Measurements from ENCODE around the gene EVI5. TPM values are rescaled to one million over a fixed set of nuclear protein-coding genes. Genes with fewer than 3 reads are reported as not detected.
"Not testable (repeated sequence)": the region's sequence is repeated elsewhere in the genome, so short reads cannot be mapped to it uniquely, and the experiment has no call there.

EVI5 gene
- polyA plus RNA-seq, 2 of the 4 experiments (the other 2 are of a cell fraction): 10.2 to 10.4 TPM

DNA sequence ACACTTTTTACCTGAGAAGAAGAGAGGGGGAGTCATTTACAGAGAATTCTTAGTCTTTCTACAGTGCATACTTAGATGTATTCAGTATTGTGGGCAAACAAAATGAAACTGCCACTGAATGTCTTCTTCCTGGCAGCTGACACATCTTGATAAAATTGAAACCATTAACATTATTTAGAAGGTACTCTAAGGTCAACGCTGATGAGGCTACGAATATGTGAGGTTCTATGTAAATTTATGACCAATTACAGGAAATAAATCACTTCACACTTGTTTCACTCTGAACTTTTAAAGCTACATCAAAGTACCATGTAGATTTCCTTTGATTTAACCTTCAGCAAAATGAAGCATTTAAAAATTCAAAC is 246.9 kb downstream of the EVI5 start:
- TF ChIP-seq GATA3 (IDR thresholded peaks at IDR 0.05; ENCODE audit: borderline replicate concordance) (no peak), CBX8 (IDR thresholded peaks at IDR 0.05) (no peak)
- DNase-seq (ENCODE audit: low read depth in 1 of 2, low spot score in 1 of 2) (no peak), FAIRE-seq (no peak), ATAC-seq (no peak)
- Histone ChIP-seq H3K4me2 (no peak overlapping the region), H3K4me3 (no peak overlapping the region), H3K4me1 (peaks cover 12% of the 10 kb centered on the region; the same call in 2 of the 3 replicates), H3K9me3 (no peaks in the 10 kb centered on the region), H3K27ac (no peak overlapping the region)
- POLR2A ChIA-PET: no interaction called here
- CTCF ChIA-PET: interaction anchor here (0.6 kb wide), 1 partner anchor 915 kb away, joined by 3 read pairs; no protein-coding TSS in a partner anchor
- WGBS (ENCODE audit: missing lambda C conversion rate): 78% methylated on average over 2 of the region's 2 CpGs

DNA sequence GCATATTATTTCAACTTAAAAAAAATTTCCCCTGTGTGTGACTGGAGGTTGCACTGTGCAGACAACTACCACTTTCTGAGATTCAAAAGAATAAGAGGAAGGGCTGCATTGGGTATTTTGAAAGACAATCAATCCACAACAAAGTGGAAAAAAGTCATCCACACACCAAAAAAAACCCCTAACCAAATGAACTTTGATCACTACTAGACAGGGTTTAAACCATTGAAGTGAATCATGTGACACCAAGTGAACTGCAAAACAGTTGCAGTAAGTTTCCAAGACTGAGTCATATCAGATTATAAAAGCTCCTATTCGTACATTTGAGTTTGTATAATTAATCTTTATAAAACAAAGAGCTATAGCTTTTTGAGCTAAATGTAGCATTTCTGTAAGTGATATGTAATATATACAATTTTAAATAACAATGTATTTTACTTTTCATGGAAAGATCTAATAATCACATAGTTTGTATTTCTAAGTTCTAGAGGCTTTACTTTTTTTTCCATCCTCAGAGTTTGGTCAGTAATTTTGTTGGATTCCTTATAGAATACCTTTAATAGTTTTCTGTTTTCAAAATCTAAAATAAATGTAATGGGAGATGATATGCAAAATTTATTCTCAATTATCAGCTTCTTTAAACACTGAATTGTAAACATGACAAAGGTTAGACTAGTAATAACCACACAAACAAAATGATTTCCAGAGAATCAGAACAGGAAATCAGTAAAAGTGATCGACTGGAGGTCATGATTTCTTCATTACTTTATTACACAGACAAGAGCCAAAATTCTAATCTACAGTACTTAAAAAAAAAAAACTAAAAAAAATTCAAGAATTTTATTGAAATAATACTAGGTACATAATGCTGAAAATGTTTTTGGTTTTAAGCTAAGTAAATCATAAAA is 247.7 kb downstream of the EVI5 start:
- CTCF ChIA-PET: interaction anchor here (0.6 kb wide), 2 partner anchors 30 to 916 kb away, joined by 3 read pairs; no protein-coding TSS in a partner anchor

DNA sequence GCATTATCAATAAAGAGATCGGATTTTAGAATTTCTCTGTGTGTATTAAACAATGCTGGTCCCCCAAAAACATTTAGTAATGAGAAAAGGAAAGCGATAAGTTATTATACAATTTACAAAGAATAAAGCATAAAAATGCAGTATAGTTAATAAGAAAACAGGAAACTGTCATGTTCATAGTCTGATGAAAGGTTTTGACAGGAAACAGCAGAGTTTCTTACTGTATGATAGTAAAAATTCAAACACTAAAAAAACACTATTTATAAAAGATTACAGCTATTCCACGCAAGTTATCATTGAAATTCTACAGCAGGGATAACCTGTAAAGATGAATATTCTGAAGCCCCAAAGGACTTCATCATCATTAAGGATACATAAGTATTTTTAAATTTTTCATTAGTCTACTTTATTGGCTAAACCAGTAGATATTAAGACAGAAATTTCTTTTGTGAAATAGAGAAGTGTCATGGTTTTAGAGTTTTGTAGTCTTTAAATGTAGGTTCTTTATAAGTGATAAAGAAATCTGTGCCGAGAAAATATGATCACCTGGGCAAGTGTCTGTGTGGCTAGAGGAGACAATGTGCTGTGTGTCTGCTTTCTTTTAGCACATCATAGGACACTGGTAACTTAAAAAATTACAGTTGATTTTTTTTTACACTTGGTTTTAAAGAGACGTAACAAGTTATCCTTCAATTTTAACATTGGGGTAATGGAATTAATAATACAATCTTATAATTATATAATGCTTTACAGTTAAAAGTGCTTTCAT is 248.5 kb downstream of the EVI5 start:
- H3K27ac ChIP-seq: no peak overlapping the region
- FAIRE-seq: no peak
- ChIA-PET CTCF (no interaction called here), POLR2A (no interaction called here)
- peaks cover 12% of the 10 kb centered on the region; the same call in 2 of the 3 replicates for H3K4me1 ChIP-seq
- peak overlapping the region; percentile 59 for H3K4me2 ChIP-seq
- no peak for ATAC-seq
- 86% methylated on average over 5 of the region's 5 CpGs for WGBS (ENCODE audit: missing lambda C conversion rate)
- DNase-seq (ENCODE audit: low read depth in 1 of 2, low spot score in 1 of 2): no peak
- H3K9me3 ChIP-seq: no peaks in the 10 kb centered on the region
- TF ChIP-seq, protein P1, sequence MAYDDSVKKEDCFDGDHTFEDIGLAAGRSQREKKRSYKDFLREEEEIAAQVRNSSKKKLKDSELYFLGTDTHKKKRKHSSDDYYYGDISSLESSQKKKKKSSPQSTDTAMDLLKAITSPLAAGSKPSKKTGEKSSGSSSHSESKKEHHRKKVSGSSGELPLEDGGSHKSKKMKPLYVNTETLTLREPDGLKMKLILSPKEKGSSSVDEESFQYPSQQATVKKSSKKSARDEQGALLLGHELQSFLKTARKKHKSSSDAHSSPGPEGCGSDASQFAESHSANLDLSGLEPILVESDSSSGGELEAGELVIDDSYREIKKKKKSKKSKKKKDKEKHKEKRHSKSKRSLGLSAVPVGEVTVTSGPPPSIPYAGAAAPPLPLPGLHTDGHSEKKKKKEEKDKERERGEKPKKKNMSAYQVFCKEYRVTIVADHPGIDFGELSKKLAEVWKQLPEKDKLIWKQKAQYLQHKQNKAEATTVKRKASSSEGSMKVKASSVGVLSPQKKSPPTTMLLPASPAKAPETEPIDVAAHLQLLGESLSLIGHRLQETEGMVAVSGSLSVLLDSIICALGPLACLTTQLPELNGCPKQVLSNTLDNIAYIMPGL (CRISPR knock-in tag; IDR thresholded peaks at IDR 0.05; ENCODE audit: borderline replicate concordance): no peak
- TF ChIP-seq, protein P2, sequence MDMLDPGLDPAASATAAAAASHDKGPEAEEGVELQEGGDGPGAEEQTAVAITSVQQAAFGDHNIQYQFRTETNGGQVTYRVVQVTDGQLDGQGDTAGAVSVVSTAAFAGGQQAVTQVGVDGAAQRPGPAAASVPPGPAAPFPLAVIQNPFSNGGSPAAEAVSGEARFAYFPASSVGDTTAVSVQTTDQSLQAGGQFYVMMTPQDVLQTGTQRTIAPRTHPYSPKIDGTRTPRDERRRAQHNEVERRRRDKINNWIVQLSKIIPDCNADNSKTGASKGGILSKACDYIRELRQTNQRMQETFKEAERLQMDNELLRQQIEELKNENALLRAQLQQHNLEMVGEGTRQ (IDR thresholded peaks at IDR 0.05): no peak
- no peak overlapping the region for H3K4me3 ChIP-seq

More for the DNA sequence above, 247.7 kb downstream of the EVI5 start:
- POLR2A ChIA-PET: no interaction called here
- Histone ChIP-seq H3K4me1 (peaks cover 12% of the 10 kb centered on the region; the same call in 2 of the 3 replicates), H3K27ac (no peak overlapping the region), H3K4me3 (no peak overlapping the region), H3K4me2 (peak overlapping the region; percentile 59), H3K9me3 (no peaks in the 10 kb centered on the region)
- FAIRE-seq (no peak), ATAC-seq (no peak), DNase-seq (ENCODE audit: low read depth in 1 of 2, low spot score in 1 of 2) (no peak)
- WGBS (ENCODE audit: missing lambda C conversion rate): 39% methylated on average over 2 of the region's 2 CpGs
- TF ChIP-seq NFE2L2 (conservative IDR thresholded peaks at IDR 0.05; ENCODE audit: low read length) (no peak), FOXS1 (CRISPR knock-in tag; IDR thresholded peaks at IDR 0.05) (no peak), CEBPB (IDR thresholded peaks at IDR 0.05) (no peak), HOXA7 (CRISPR knock-in tag; IDR thresholded peaks at IDR 0.05) (no peak), ZNF302 (CRISPR knock-in tag; IDR thresholded peaks at IDR 0.05) (no peak), JUN (IDR thresholded peaks at IDR 0.05) (no peak), KDM5A (IDR thresholded peaks at IDR 0.05) (no peak), EHMT2 (IDR thresholded peaks at IDR 0.05; ENCODE audit: low read depth) (no peak), RNF2 (IDR thresholded peaks at IDR 0.05; ENCODE audit: borderline replicate concordance, low read depth) (no peak), SMC3 (IDR thresholded peaks at IDR 0.05) (no peak), RARB (CRISPR knock-in tag; IDR thresholded peaks at IDR 0.05) (no peak), EP300 (IDR thresholded peaks at IDR 0.05) (no peak), HOXB5 (CRISPR knock-in tag; IDR thresholded peaks at IDR 0.05) (no peak), NPAS2 (CRISPR knock-in tag; IDR thresholded peaks at IDR 0.05; ENCODE audit: borderline replicate concordance) (no peak), HEYL (CRISPR knock-in tag; IDR thresholded peaks at IDR 0.05) (no peak)
- TF ChIP-seq, protein P1 (CRISPR knock-in tag; IDR thresholded peaks at IDR 0.05; ENCODE audit: borderline replicate concordance): no peak
- TF ChIP-seq, protein P3, sequence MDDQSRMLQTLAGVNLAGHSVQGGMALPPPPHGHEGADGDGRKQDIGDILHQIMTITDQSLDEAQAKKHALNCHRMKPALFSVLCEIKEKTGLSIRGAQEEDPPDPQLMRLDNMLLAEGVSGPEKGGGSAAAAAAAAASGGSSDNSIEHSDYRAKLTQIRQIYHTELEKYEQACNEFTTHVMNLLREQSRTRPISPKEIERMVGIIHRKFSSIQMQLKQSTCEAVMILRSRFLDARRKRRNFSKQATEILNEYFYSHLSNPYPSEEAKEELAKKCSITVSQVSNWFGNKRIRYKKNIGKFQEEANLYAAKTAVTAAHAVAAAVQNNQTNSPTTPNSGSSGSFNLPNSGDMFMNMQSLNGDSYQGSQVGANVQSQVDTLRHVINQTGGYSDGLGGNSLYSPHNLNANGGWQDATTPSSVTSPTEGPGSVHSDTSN (IDR thresholded peaks at IDR 0.05): no peak
- TF ChIP-seq, protein P4, sequence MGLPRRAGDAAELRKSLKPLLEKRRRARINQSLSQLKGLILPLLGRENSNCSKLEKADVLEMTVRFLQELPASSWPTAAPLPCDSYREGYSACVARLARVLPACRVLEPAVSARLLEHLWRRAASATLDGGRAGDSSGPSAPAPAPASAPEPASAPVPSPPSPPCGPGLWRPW (IDR thresholded peaks at IDR 0.05): no peak
- TF ChIP-seq, protein P2 (IDR thresholded peaks at IDR 0.05): no peak

DNA sequence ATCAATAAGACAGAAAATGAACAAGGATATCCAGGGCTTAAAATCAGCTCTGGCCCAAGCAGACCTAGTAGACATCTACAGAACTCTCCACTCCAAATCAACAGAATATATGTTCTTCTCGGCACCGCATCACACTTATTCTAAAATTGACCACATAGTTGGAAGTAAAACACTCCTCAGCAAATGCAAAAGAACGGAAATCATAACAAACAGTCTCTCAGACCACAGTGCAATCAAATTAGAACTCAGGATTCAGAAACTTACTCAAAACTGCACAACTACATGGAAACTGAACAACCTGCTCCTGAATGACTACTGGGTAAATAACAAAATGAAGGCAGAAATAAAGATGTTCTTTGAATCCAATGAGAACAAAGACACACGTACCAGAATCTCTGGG is 252.5 kb downstream of the EVI5 start:
- WGBS (ENCODE audit: missing lambda C conversion rate): 90% methylated on average over 4 of the region's 4 CpGs
- FAIRE-seq; CTCF ChIA-PET; H3K9me3 ChIP-seq; DNase-seq (ENCODE audit: low read depth in 1 of 2, low spot score in 1 of 2); H3K4me2 ChIP-seq; POLR2A ChIA-PET; H3K4me3 ChIP-seq; H3K27ac ChIP-seq; H3K4me1 ChIP-seq; ATAC-seq: not testable (repeated sequence)
